Aorta (tissue), 5 donors: Measurements from ENCODE around the gene CEACAM7. TPM values are rescaled to one million over a fixed set of nuclear protein-coding genes. Genes with fewer than 3 reads are reported as not detected.

ENCODE experiments used
- ATAC-seq: fragments of 200-7000 bp; cut with Tn5 transposase; one replicate; pipeline ENCODE4 v1.9.1; 2022; ENCODE audit warnings: moderate library complexity; ENCODE audit not compliant: low FRiP score
- DNase-seq, 2 donors: peaks; one replicate each; pipeline ENCODE4 v3.0.0-alpha.2; 2020
- H3K27ac ChIP-seq, 2 donors: one replicate each; pipeline ENCODE4 v1.5.1; 2013; ENCODE audit warnings: low read length in 2 of 2, mild to moderate bottlenecking in 2 of 2, moderate library complexity in 2 of 2, control low read depth in 1 of 2, inconsistent platforms in 1 of 2, low read depth in 1 of 2
- H3K27me3 ChIP-seq, 2 donors: one replicate each; pipeline ENCODE4 v1.6.1; 2013; ENCODE audit warnings: control low read depth in 1 of 2, low read length in 1 of 2, mild to moderate bottlenecking in 1 of 2, moderate library complexity in 1 of 2; ENCODE audit not compliant: insufficient read depth in 2 of 2, control insufficient read depth in 1 of 2
- H3K36me3 ChIP-seq, 2 donors: one replicate each; pipeline ENCODE4 v1.6.1; 2013; ENCODE audit warnings: control low read depth in 1 of 2, low read length in 1 of 2, mild to moderate bottlenecking in 1 of 2; ENCODE audit not compliant: insufficient read depth in 2 of 2, control insufficient read depth in 1 of 2
- H3K4me1 ChIP-seq, 2 donors: one replicate each; pipeline ENCODE4 v1.6.1; 2013; ENCODE audit warnings: low read length in 2 of 2, control low read depth in 1 of 2, mild to moderate bottlenecking in 1 of 2, moderate library complexity in 1 of 2; ENCODE audit not compliant: insufficient read depth in 2 of 2, control insufficient read depth in 1 of 2
- H3K4me3 ChIP-seq, 2 donors: one replicate each; pipeline ENCODE4 v1.5.1; 2013; ENCODE audit warnings: low read length in 2 of 2, control low read depth in 1 of 2, mild to moderate bottlenecking in 1 of 2
- H3K9me3 ChIP-seq: one replicate; pipeline ENCODE4 v1.6.1; 2013; ENCODE audit warnings: mild to moderate bottlenecking, low read length; ENCODE audit not compliant: control insufficient read depth
- WGBS, 2 donors: extraction: QIAGEN DNeasy Blood & Tissue Kit; methylation state at CpG; one replicate each; pipeline ENCODE4 v1.1.7; 2013; 5-methylcytosine and 5-hydroxymethylcytosine counted together
- intact Hi-C, 2 donors: fragments of 100-400 bp; cut with DNase I; formaldehyde crosslinking; loops; one replicate each; pipeline versions ENCODE4 v1.14.2 to v1.15.0; 2022
- polyA plus RNA-seq, 2 donors: library from polyadenylated mRNA; stranded (reverse); fragments of 200-250 nt; gene quantifications; one replicate each; pipeline ENCODE4 v1.2.3, GENCODE V29; 2013
- total RNA-seq, 2 donors: library from RNA; stranded (reverse); fragmentation: NEBNext Ultra II Directional; extraction: Animal tissue kit (Norgen Biotek cat#: 25700); gene quantifications; one replicate each; pipeline ENCODE4 v1.2.1, GENCODE V29; 2021
- donor health status: healthy with polysubstance abuse.
- donor health status: Bipolar disorder and iron deficiency.
- donor health status: DM: no; HTN: no; CAD: no.
- donor health status: DM: no; HTN: no; CAD: no.
- donor health status: DM: yes; HTN: yes; CAD: no.

The CEACAM7 gene
- total and polyA plus RNA-seq, 4 donors, result 0.26 to 7.4 (median 0.61) TPM; not detected in 1

GRCh38 chr19:41702171-41702651 is 14.1 kb upstream of the CEACAM7 start:
- H3K4me3 ChIP-seq, result no peak overlapping the region
- H3K27ac ChIP-seq, result no peak overlapping the region
- ATAC-seq, result no peak
- no peaks in the 10 kb centered on the region for H3K4me1 ChIP-seq
- no peaks in the 10 kb centered on the region for H3K36me3 ChIP-seq
- no peaks in the 10 kb centered on the region for H3K9me3 ChIP-seq
- H3K27me3 ChIP-seq, result no peaks in the 10 kb centered on the region
- peak in 1 of 2 donors; percentile 11 for DNase-seq
- intact Hi-C loops, result no loop called here
- 40 to 41% methylated on average over 3 of the region's 3 CpGs for WGBS, 2 donors

- Histone ChIP-seq H3K9me3 (no peaks in the 10 kb centered on the region), H3K4me1 (no peaks in the 10 kb centered on the region), H3K27me3 (no peaks in the 10 kb centered on the region), H3K4me3 (no peak overlapping the region), H3K36me3 (no peaks in the 10 kb centered on the region), H3K27ac (no peak overlapping the region)
- 34 to 35% methylated on average over 10 of the region's 10 CpGs for WGBS, 2 donors
- ATAC-seq (no peak), DNase-seq (peak in 1 of 2 donors; percentile 48)
- intact Hi-C loops, result no loop called here
Observed at GRCh38 chr19:41701401-41702075, 13.5 kb upstream of the CEACAM7 start.

- Histone ChIP-seq H3K36me3 (no peaks in the 10 kb centered on the region), H3K4me1 (no peaks in the 10 kb centered on the region), H3K4me3 (no peak overlapping the region), H3K27ac (no peak overlapping the region), H3K27me3 (no peaks in the 10 kb centered on the region), H3K9me3 (no peaks in the 10 kb centered on the region)
- ATAC-seq, result no peak
- intact Hi-C loops, result no loop called here
- 63 to 76% methylated on average over 13 of the region's 13 CpGs for WGBS, 2 donors
- peak in 1 of 2 donors; percentile 30 for DNase-seq
Observed at GRCh38 chr19:41700381-41701195, 12.5 kb upstream of the CEACAM7 start.

DNA sequence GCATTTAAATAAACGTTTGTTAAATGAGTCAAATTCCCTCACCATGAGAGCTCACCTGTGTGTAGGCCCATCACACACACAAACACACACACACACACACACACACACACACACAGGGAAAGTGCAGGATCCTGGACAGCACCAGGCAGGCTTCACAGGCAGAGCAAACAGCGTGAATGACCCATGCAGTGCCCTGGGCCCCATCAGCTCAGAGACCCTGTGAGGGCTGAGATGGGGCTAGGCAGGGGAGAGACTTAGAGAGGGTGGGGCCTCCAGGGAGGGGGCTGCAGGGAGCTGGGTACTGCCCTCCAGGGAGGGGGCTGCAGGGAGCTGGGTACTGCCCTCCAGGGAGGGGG is 11.9 kb upstream of the CEACAM7 start:
- peak in 1 of 2 donors; percentile 25 for DNase-seq
- WGBS, 2 donors, result 45 to 52% methylated on average over 2 of the region's 2 CpGs
- intact Hi-C loops, result no loop called here
- Histone ChIP-seq H3K9me3 (no peaks in the 10 kb centered on the region), H3K4me3 (no peak overlapping the region), H3K27me3 (no peaks in the 10 kb centered on the region), H3K4me1 (no peaks in the 10 kb centered on the region), H3K27ac (no peak overlapping the region), H3K36me3 (no peaks in the 10 kb centered on the region)
- ATAC-seq, result no peak

GRCh38 chr19:41699231-41699967 is 11.3 kb upstream of the CEACAM7 start:
- no peaks in the 10 kb centered on the region for H3K4me1 ChIP-seq
- no peaks in the 10 kb centered on the region for H3K27me3 ChIP-seq
- H3K9me3 ChIP-seq, result no peaks in the 10 kb centered on the region
- H3K27ac ChIP-seq, result no peak overlapping the region
- no peak overlapping the region for H3K4me3 ChIP-seq
- H3K36me3 ChIP-seq, result no peaks in the 10 kb centered on the region
- WGBS, 2 donors, result 70 to 76% methylated on average over 17 of the region's 17 CpGs
- DNase-seq (peak in 1 of 2 donors; percentile 47), ATAC-seq (no peak)
- intact Hi-C loops, result no loop called here

GRCh38 chr19:41698746-41699230 is 10.7 kb upstream of the CEACAM7 start:
- no peak for DNase-seq
- WGBS, 2 donors, result 65 to 74% methylated on average over 1 of the region's 1 CpG

GRCh38 chr19:41697198-41697855 is 9.3 kb upstream of the CEACAM7 start:
- intact Hi-C loops, result no loop called here
- no peaks in the 10 kb centered on the region for H3K36me3 ChIP-seq
- DNase-seq (peak in 1 of 2 donors; percentile 42), ATAC-seq (no peak)
- no peaks in the 10 kb centered on the region for H3K9me3 ChIP-seq
- WGBS, 2 donors, result 56 to 60% methylated on average over 9 of the region's 9 CpGs
- H3K27ac ChIP-seq, result no peak overlapping the region
- no peaks in the 10 kb centered on the region for H3K4me1 ChIP-seq
- no peak overlapping the region for H3K4me3 ChIP-seq
- no peaks in the 10 kb centered on the region for H3K27me3 ChIP-seq

More at GRCh38 chr19:41698746-41699230, 10.7 kb upstream of the CEACAM7 start:
- Histone ChIP-seq H3K27ac (no peak overlapping the region), H3K27me3 (no peaks in the 10 kb centered on the region), H3K36me3 (no peaks in the 10 kb centered on the region), H3K9me3 (no peaks in the 10 kb centered on the region), H3K4me1 (no peaks in the 10 kb centered on the region), H3K4me3 (no peak overlapping the region)
- ATAC-seq, result no peak
- intact Hi-C loops, result no loop called here
